Rectal smooth muscle tissue (tissue), 1 donor: Measurements from ENCODE around the gene BCL2L12.

Experiments
- H3K27ac ChIP-seq: one replicate; pipeline ENCODE4 v1.7.0; 2013; ENCODE audit warnings: low read depth, low read length, inconsistent platforms
- H3K27me3 ChIP-seq: one replicate; pipeline ENCODE4 v1.7.0; 2013; ENCODE audit warnings: low read length; ENCODE audit not compliant: control insufficient read depth, insufficient read depth
- H3K36me3 ChIP-seq: one replicate; pipeline ENCODE4 v1.7.0; 2013; ENCODE audit warnings: low read length; ENCODE audit not compliant: control insufficient read depth, insufficient read depth
- H3K4me1 ChIP-seq: one replicate; pipeline ENCODE4 v1.7.0; 2013; ENCODE audit warnings: low read length; ENCODE audit not compliant: control insufficient read depth, insufficient read depth
- H3K4me3 ChIP-seq: one replicate; pipeline ENCODE4 v1.7.0; 2013; ENCODE audit warnings: low read length
- H3K9ac ChIP-seq: one replicate; pipeline ENCODE4 v1.7.0; 2013; ENCODE audit warnings: low read length

Gene BCL2L12

GRCh38 chr19:49658566-49659442 is 6.9 kb upstream of the BCL2L12 start:
- Histone ChIP-seq H3K27me3 (no peaks in the 10 kb centered on the region), H3K4me1 (no peaks in the 10 kb centered on the region), H3K9ac (no peak overlapping the region), H3K36me3 (peaks cover 47% of the 10 kb centered on the region), H3K27ac (no peak overlapping the region), H3K4me3 (no peak overlapping the region)

GRCh38 chr19:49660338-49660961 is 5.3 kb upstream of the BCL2L12 start:
- Histone ChIP-seq H3K9ac (no peak overlapping the region), H3K4me3 (no peak overlapping the region), H3K36me3 (peaks cover 37% of the 10 kb centered on the region), H3K27ac (no peak overlapping the region), H3K27me3 (no peaks in the 10 kb centered on the region), H3K4me1 (no peaks in the 10 kb centered on the region)

- Histone ChIP-seq H3K4me3 (no peak overlapping the region), H3K4me1 (peaks cover 5% of the 10 kb centered on the region), H3K9ac (no peak overlapping the region), H3K27ac (no peak overlapping the region), H3K36me3 (peaks cover 27% of the 10 kb centered on the region), H3K27me3 (no peaks in the 10 kb centered on the region)
These were observed 3.7 kb upstream of the BCL2L12 start for GRCh38 chr19:49662011-49662410.

GRCh38 chr19:49663224-49663623 is 2.5 kb upstream of the BCL2L12 start:
- Histone ChIP-seq H3K36me3 (peaks cover 19% of the 10 kb centered on the region), H3K4me3 (no peak overlapping the region), H3K9ac (no peak overlapping the region), H3K27ac (no peak overlapping the region), H3K4me1 (peaks cover 5% of the 10 kb centered on the region), H3K27me3 (no peaks in the 10 kb centered on the region)

GRCh38 chr19:49664171-49665035 is 1.3 kb upstream of the BCL2L12 start:
- H3K27ac ChIP-seq, result peak overlapping the region; percentile 82
- peak overlapping the region; percentile 73 for H3K9ac ChIP-seq
- H3K4me3 ChIP-seq, result peak overlapping the region; percentile 82

GRCh38 chr19:49665036-49665350 is 740 bp upstream of the BCL2L12 start:
- Histone ChIP-seq H3K4me1 (peaks cover 5% of the 10 kb centered on the region), H3K4me3 (peak overlapping the region; percentile 82)

More at GRCh38 chr19:49664171-49665035, 1.3 kb upstream of the BCL2L12 start:
- Histone ChIP-seq H3K4me1 (peaks cover 5% of the 10 kb centered on the region), H3K27me3 (no peaks in the 10 kb centered on the region), H3K36me3 (peaks cover 13% of the 10 kb centered on the region)

GRCh38 chr19:49666120-49666444 is 349 bp downstream of the BCL2L12 start:
- peak overlapping the region; percentile 82 for H3K27ac ChIP-seq
- H3K36me3 ChIP-seq, result peaks cover 10% of the 10 kb centered on the region
- peak overlapping the region; percentile 53 for H3K9ac ChIP-seq
- H3K4me3 ChIP-seq, result peak overlapping the region; percentile 72
- H3K4me1 ChIP-seq, result peaks cover 5% of the 10 kb centered on the region
- H3K27me3 ChIP-seq, result no peaks in the 10 kb centered on the region

More at GRCh38 chr19:49665036-49665350, 740 bp upstream of the BCL2L12 start:
- Histone ChIP-seq H3K27me3 (no peaks in the 10 kb centered on the region), H3K36me3 (peaks cover 13% of the 10 kb centered on the region), H3K27ac (peak overlapping the region; percentile 82), H3K9ac (peak overlapping the region; percentile 73)

GRCh38 chr19:49667473-49667872 is 1.7 kb downstream of the BCL2L12 start:
- Histone ChIP-seq H3K4me1 (peaks cover 5% of the 10 kb centered on the region), H3K4me3 (no peak overlapping the region), H3K27me3 (no peaks in the 10 kb centered on the region), H3K36me3 (peaks cover 3% of the 10 kb centered on the region), H3K9ac (no peak overlapping the region), H3K27ac (no peak overlapping the region)

- H3K27me3 ChIP-seq, result no peaks in the 10 kb centered on the region
- H3K27ac ChIP-seq, result no peak overlapping the region
- H3K4me3 ChIP-seq, result no peak overlapping the region
- H3K9ac ChIP-seq, result no peak overlapping the region
- H3K36me3 ChIP-seq, result no peaks in the 10 kb centered on the region
- H3K4me1 ChIP-seq, result peaks cover 5% of the 10 kb centered on the region
These were observed 3.8 kb downstream of the BCL2L12 start for GRCh38 chr19:49669516-49669915.

- peak overlapping the region; percentile 38 for H3K4me3 ChIP-seq
- no peak overlapping the region for H3K9ac ChIP-seq
- H3K27me3 ChIP-seq, result no peaks in the 10 kb centered on the region
- no peaks in the 10 kb centered on the region for H3K4me1 ChIP-seq
- H3K36me3 ChIP-seq, result no peaks in the 10 kb centered on the region
- H3K27ac ChIP-seq, result no peak overlapping the region
These were observed 6.6 kb downstream of the BCL2L12 start for GRCh38 chr19:49672131-49672919.

- no peaks in the 10 kb centered on the region for H3K27me3 ChIP-seq
- H3K9ac ChIP-seq, result peak overlapping the region; percentile 75
- H3K4me1 ChIP-seq, result peaks cover 6% of the 10 kb centered on the region
- no peaks in the 10 kb centered on the region for H3K36me3 ChIP-seq
- H3K27ac ChIP-seq, result peak overlapping the region; percentile 98
- H3K4me3 ChIP-seq, result peak overlapping the region; percentile 75
These were observed 10.5 kb downstream of the BCL2L12 start for GRCh38 chr19:49676136-49676783.
